Stimulated activated CD8-positive, alpha-beta memory T cell treated with anti-CD3 and anti-CD28 coated beads, Interleukin-7, amount 100 ng/mL, for 48 hours (primary cell): Measurements from ENCODE around the gene AS3MT.
"Not testable (repeated sequence)": the region's sequence is repeated elsewhere in the genome, so short reads cannot be mapped to it uniquely, and the experiment has no call there.

Source experiments
- DNase-seq, 2 donors: peaks; one replicate each; pipeline ENCODE4 v3.0.0-alpha.2; 2020; ENCODE audit warnings: low read depth in 1 of 2; ENCODE audit errors: extremely low read depth in 1 of 2

AS3MT gene, protein sequence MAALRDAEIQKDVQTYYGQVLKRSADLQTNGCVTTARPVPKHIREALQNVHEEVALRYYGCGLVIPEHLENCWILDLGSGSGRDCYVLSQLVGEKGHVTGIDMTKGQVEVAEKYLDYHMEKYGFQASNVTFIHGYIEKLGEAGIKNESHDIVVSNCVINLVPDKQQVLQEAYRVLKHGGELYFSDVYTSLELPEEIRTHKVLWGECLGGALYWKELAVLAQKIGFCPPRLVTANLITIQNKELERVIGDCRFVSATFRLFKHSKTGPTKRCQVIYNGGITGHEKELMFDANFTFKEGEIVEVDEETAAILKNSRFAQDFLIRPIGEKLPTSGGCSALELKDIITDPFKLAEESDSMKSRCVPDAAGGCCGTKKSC

DNA sequence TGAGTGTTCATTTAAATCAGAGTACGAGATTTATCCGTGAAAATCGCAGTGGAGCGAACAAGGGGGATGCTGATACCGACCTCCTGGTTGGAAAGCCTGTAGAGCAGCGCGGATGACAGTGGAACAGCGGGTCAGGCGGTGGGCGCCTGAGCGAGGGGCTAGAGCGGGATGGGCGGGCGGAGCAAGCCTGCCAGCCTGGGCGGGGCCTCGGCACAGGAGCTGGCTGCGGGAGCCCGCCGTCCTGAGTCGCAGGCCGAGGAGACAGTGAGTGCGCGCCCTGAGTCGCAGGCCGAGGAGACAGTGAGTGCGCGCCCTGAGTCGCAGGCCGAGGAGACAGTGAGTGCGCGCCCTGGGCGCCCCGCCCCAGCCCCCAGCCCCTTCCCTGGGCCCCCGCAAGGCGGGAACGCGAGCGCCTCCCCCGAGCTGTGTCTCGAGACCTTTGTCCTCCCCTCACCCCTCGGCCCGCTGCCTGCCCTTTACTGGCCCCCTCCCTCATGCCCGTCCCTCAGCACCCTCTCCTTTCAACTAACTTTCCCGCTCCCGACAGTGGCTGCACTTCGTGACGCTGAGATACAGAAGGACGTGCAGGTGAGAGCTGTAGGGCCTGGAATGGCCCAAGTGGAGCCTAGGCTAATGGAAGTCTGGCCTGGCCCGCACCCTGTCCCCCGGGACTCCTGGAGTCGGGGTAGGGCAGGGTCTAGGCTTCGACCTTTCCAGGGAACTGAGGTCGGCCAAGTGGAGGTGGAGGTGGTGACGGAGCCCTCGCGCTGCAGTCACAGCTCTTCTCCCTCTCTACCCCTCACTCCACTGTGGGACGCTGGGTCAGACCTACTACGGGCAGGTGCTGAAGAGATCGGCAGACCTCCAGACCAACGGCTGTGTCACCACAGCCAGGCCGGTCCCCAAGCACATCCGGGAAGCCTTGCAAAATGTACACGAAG, at the start of gene AS3MT:
Gene AS3MT (plus strand): TSS at position 213 of the 941 bp plus-strand sequence. CDS start 123 bp downstream, at position 336.
- DNase-seq = no peak

DNA sequence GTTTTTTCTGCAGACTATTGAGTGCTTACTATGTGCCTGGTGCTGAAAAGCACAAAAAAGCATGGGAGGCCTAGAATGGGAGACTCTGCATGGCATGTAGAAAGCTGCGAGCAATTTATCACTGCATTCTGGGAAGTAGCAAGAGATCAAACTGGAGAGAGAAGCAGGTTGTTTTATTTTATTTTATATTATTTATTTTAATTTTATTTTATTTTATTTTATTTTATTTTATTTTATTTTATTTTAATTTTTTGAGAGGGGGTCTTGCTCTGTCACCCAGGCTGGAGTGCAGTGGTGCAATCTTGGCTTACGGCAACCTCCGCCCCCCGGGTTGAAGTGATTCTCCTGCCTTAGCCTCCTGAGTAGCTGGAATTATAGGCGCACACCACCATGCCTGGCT, 49.3 kb upstream of the AS3MT start:
- DNase-seq = not testable (repeated sequence)

DNA sequence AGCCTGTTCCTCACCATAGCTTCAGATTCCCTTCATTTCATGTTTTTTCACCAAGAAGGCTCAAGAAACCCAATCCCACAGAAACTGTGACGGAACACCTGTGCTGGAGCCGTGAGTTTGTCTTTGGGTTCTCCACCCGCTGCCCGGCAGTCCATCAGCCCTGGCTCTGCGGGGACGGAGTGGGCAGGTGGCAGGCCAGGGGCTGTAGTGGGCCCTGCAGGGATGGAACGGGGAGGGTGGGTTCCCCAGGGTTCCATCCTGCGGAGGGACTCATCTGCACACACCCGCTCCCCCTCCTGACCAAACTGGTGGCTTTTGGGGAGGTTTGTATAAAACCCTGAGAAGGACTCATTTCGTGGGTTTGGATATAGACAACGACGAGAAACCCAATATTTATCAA, 47.0 kb upstream of the AS3MT start:
- DNase-seq = no peak

DNA sequence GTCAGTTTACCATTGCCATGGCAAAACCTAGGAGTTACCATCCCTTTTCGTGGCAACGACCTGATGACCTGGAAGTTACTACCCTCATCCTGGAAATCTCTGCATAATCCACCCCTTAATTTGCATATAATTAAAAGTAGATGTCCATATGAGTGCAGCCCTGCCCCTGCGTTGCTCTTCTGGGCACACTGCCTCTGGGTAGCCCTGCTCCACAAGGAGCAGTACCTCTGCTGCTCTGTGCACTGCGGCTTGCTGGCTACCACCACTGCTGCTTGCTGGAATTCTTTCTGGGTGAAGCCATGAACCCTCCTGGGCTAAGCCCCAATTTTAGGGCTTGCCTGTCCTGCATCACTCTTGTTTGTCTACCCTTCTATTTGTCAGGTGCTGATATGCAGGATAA, 44.6 kb upstream of the AS3MT start:
- no peak for DNase-seq

DNA sequence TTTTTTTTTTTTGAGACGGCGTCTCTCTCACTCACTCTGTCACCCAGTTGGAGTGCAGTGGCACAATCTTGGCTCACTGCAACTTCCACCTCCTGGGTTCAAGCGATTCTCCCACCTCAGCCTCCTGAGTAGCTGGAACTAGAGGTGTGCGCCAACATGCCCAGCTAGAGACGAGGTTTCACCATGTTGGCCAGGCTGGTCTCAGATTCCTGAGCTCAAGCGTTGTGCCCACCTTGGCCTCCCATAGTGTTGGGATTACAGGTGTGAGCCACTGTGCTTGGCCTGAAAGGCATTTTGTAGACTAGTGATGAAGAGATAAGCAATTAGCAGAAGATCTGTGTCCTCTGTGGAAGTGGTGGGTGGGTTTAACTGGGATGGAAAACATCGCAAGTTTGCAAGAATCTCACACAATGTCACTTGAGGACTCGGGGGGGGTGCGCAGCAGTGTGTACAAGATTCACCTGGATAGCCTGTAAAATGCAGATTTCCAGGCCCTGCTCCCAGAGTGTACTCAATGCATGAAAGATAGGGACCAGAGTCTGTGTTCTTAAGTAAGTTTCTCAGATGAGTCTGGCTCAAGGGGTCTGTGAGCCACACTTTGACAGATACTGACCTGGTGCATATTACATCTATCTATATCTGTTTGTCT, 43.0 kb upstream of the AS3MT start:
- no peak for DNase-seq

DNA sequence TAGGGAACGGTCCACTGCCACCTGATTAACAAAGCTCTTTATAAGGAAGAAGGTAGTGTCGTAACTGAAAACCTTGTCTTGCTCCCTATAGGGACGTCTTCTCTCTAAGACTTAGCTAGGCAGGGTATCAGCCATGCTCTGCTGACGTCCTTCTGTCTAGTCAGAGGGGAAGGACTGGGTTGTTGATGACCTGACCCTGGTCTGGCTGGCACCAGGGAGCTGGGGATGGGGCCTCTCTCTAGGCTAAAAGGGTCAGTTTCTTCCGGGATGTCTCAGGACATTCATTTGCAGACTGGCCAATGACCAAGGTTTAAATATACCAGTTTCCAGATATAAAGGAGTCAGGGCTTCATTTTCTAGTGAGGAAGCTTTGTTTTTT, 41.7 kb upstream of the AS3MT start:
- DNase-seq = no peak

DNA sequence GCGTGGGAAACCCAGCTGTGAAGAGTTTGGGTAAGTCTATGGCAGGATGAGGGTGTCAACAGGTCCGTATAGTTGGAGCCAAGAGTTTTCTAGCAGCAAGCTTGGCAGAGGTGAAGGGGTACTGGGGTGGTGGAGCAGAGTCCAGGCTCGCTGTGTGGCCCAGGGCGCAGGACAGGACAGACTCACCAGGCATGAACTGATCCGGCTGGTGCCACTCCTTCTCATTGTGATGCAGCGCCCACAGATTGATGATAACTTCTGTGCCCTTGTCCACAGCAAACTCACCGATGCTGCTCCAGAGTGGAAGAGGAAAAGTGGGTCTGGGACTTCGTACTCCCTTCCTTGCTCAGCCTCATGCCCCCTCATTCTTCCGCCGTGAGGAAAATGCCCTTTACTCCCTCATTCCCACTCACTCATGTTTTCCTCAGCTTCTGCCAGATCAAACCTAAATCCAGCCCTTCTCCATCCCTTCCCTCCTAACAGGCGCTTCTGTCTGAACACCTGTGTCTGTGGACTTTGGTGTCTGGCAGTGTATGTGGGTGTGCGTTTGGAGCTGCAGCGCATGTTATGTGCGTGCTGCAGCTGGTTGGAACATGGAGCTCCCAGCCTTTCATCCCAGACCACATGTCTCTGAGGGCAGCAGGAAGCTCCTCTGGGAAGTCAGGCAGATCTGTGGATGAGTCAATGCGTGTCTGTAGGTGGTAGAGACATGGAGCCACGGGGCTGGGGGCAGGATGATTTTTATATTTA, 37.8 kb upstream of the AS3MT start:
- no peak for DNase-seq

DNA sequence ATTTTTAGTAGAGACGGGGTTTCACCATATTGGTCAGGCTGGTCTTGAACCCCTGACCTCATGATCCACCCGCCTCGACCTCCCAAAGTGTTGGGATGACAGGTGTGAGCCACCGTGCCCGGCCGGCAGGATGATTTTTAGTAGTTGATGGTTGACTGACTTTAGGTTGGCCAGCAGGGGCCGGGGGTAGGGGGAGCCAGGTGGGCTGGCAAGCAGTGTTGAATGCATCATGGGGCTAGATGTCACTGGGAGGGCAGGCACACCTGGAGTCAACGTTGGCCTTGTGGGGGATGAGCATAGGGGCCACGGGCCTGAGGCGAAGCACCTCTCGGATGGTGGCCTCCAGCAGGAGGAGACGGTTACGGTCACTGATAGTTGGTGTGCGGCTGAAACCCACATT, 37.0 kb upstream of the AS3MT start:
- DNase-seq = no peak

DNA sequence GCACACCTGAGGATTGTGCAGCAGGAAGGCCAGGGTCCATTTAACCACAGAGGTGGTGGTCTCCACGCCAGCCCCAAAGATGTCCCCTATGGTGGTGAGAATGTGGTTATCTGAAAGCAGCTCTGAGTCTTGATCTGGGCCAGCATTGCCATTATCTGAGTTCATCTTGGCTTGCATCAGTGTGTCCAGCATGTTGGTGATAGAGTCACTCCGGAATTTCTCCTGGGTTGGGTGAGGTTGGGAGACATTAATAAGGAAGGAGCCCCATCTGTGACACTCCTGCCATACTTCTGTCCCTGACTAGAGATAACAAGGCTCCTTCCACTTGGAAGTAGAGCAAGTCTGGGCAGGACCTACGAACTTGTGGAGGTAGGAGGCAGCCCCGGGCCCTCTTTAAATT, 36.3 kb upstream of the AS3MT start:
- no peak for DNase-seq

DNA sequence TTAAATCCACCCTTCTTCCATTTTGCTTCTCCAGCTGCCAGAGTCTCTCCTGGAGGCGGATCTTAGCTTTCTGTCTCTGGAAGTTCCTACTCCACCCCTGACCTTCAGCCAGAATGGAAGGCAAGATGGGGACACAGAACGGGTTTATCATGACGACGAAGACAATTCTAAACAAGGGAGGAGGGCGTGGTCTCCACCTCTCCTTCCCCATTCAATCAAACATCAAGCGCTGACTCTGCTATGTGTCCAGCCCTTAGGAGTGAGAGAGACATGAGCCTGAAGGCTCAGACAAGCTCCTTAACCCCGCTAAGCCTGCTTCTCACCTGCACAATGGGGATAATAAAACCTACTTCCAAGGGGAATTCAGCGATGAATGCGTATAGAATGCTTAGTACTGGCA, 35.1 kb upstream of the AS3MT start:
- no peak for DNase-seq

DNA sequence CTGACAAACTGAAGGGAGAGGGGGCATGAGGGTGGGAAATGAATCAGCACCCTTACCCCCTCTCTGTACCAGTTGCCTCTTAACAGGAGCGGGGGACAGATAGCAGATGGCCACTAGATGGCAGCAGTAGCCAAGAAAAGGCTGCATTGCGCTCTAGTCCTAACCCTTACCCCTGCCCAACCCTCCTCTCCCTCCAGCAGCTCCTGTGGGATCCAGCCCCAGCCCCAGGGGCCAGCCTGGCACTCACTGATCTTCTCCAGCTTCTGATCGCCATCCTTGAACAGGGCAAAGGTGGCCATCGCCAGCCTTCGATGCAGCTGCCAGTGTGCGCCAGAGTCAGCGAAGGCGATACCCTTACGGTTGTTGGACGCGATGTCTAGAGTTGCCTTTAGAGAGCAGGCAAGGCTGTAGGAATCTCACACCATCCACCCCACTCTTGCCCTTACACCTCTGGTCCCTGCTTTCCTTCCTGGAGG, 34.2 kb upstream of the AS3MT start:
- peak; percentile 39 to 50 for DNase-seq

DNA sequence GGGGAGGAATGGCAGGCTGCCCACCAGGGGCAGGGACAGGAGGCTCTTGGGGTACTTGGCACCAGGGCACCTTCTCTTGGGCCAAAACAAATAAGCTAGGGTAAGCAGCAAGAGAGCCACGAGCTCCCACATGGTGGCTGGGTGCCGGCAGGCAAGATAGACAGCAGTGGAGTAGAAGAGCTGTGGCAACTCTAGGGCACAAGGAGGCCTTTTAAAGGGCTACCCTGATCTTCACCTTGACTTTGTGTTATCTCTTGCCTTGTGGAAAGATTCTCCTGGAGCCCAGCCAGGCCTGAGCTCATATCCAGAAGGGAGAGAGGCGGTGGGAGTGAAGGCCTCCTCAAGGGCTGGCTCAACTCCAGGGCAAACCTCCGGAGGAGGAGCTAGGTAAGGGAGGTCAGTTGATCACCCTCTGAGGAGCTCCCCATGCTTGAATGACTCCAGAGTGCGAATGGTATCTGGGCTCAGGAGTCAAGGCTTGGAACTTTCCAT, 32.0 kb upstream of the AS3MT start, which contains the start of gene CYP17A1:
Gene CYP17A1 (minus strand): TSS at position 184 of the 492 bp plus-strand sequence. CDS start 52 bp downstream, at position 132.
- DNase-seq = no peak

DNA sequence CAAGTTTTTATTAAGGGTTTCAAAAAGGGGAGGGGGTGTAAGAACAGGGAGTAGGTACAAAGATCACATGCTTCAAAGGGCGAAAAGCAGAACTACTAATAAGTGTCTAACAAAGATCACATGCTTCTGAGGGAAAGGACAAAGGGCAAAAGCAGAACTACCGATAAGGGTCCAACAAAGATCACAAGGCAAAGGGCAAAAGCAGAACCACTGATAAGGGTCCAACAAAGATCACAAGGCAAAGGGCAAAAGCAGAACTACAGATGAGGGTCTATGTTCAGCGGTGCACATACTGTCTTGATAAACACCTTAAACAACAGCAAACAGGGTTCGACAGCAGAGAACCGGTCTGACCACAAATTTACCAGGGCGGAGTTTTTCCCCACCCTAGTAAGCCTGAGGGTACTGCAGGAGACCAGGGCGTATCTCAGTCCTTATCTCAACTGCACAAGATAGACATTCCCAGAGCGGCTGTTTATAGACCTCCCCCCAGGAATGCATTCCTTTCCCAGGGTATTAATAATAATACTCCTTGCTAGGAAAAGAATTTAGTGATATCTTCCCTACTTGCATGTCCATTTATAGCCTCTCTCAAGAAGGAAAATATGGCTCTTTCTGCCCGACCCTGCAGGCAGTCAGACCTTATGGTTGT, 30.9 kb upstream of the AS3MT start:
- not testable (repeated sequence) for DNase-seq

DNA sequence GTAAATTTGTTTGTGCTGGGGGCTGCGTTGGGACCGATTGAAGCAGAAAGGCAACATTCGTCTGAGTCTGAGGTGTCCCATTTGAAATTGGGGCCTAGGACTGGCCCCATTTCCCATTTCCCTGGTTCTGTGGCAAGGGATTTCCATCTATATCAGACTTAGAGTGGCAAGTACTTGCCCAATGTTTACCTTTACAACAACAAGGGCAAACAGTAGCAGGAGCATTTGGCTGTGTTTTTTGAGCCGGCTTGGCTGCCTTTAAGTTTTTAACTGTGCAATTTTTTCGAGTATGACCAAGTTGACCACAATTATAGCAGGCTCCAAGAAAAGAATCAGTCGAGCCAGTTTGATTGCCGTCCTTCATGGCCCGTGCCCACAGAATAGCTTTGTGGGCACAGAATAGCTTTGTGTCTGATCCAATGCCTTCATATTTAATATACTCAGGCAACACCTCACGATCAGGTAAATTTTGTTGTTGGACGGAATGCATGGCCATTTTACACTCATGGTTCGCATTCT, 27.4 kb upstream of the AS3MT start:
- no peak for DNase-seq

DNA sequence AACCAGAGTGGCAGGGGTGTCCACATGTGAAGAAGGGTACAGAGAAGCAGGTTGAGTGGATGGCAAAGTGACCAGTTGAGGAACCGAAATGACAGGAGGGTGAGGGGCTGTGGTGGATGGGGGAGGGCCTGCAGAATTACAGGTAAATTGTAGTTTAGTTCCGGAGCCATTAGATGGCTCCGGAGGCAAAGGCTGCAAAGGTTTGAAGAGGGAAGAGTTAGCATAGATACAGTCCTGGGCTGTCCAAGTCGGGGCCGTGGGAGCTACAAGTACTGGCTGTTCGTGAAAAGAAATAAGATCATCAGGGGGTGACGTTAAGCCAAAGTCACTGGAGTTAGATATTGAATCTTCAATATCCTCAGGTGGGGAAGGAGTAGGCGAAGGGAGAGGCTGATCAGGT, 26.1 kb upstream of the AS3MT start:
- not testable (repeated sequence) for DNase-seq

DNA sequence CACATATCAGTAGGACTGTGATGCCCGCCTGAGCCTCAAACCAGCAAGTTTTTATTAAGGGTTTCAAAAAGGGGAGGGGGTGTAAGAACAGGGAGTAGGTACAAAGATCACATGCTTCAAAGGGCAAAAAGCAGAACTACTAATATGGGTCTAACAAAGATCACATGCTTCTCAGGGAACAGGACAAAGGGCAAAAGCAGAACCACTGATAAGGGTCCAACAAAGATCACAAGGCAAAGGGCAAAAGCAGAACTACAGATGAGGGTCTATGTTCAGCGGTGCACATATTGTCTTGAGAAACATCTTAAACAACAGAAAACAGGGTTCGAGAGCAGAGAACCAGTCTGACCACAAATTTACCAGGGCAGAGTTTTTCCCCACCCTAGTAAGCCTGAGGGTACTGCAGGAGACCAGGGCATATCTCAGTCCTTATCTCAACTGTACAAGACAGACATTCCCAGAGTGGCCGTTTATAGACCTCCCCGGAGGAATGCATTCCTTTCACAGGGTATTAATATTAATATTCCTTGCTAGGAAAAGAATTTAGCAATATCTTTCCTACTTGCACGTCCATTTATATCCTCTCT, 25.0 kb upstream of the AS3MT start:
- not testable (repeated sequence) for DNase-seq

DNA sequence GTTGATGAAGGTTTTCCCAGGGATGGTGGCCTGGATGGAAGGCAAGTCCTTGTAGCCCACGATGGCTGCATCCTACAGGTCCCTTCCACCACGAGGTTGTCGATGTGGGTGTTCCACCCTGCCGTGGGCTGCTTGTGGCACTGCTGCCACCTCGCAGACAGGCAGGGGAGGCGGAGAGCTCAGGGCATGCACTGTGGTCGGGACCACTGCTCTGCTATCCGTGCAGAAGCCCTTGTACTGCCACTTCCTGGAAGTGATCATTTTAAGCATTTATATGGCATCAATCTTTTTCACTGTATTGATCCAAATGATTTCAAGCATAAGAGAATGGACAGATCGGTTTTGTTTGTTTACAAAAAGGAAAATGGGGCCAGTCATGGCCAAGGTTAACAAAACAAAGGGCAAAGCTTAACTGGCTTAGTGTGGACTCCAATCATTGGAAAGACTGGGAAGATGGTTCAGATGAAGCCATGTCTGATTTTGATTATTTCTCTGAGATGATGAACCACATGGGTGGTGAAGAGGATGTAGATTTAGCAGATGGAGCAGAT, 23.8 kb upstream of the AS3MT start:
- DNase-seq = no peak

DNA sequence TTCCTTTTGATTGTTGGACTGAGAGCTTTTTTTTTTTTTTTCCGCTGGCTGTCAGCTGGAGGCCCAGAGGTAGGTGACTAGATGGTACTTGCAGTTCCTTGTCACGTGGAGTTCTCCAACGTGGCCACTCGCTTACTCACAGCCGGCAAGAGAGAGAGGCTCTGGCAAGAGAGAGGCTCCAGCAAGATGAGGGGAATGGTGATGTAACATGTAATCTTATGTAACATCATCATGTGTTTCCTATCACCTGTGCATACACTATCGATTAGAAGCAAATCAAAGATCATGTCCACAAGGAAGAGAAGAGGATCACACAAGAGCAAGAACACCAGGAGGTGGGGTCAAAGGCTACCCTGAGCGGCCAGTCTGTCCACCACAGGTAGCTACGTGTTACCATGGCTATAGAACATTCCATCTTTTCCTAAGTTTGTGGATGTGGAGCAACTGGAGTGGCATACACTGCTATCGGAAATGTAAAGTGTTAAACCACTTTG, 19.2 kb upstream of the AS3MT start:
- DNase-seq = no peak

DNA sequence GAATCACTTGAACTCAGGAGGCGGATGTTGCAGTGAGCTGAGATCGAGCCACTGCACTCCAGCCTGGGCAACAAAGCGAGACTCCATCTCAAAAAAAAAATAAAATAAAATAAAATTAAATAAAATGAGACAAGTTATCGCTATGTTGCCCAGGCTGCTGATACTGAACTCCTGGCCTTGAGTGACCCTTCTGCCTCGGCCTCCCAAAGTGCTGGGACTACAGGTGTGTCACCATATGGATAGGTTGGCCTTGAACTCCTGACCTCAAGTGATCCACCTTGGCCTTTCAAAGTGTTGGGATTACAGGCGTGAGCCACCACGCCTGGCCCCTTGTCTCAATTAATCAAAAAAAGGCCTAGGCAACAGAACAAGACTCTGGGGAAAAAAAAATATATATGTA, 16.0 kb upstream of the AS3MT start:
- not testable (repeated sequence) for DNase-seq
